Measurements from ENCODE around the gene DNAH8.

The DNAH8 gene

DNA sequence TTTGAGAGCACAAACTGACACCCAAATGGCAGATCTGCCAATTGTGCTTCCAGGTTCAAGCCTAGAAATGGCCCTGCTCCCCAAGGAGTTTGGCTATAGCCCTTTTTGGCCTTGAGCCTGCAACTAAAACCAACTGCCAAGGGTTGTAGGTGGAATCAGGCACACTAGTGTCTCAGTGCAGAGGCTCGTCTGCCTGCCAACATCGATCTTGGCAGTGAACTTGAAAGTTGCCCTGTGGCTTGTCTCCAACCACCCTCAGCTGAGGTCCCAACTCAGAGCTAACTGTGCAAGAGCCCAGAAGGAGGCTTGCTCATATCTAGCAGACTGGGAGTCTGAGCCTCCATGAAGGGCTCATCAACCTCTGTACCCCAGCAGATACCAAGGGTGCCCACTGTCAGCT, 240.8 kb downstream of the DNAH8 start:
- no peak for DNase-seq (ENCODE audit: low read depth in 2 of 2, low spot score in 1 of 2)

DNA sequence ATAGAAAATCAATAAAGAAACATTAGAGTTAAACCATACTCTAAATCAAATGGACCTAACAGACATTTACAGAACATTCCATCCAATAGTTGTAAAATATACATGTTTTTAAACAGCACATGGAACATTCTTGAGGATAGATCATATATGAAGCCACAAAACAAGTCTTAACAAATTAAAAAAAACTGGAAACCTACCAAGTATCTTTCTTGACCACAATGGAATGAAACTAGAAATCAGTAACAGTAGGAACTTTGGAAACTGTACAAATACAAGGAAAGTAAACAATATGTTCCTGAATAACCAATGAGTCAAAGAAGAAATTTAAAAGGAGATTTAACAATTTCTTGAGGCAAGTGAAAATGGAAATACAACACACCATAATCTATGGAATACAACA, 242.3 kb downstream of the DNAH8 start:
- DNase-seq (ENCODE audit: low read depth in 2 of 2, low spot score in 1 of 2): no peak

DNA sequence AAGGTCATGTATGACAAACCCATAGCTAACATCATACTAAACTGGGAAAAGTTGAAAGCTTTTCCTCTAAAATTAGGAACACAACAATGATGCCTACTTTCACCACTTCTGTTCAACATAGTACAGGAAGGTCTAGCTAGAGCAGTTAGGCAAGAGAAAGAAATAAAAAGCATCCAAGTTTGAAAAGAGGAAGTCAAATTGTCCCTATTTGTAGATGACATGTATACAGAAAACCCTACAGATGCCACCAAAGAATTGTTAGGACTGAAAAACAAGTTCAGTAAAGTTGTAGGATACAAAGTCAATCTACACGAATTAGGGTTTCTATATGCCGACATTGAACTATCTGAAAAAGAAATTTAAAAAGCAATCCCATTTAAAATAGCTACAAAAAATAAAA, 244.0 kb downstream of the DNAH8 start:
- DNase-seq (ENCODE audit: low read depth in 2 of 2, low spot score in 1 of 2): no peak

DNA sequence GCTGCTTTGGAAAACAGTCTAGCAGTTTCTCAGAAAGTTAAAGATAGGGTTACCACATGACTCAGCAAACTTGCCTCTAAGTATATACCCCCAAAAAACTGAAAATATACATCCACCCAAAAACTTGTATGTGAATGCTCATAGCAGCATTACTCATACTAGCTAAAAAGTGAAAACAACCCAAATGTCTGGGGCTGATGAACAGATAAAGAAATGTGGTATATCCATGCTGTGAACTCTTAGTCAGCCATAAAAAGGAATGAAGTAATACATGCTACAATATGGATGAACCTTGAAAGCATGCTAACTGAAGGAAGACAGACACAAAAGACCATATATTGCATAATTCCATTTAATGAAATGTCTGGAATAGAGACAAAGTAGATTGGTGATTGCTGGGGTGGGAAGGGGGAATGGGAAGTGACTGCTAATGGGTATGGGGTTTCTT, 253.6 kb downstream of the DNAH8 start:
- DNase-seq (ENCODE audit: low read depth in 2 of 2, low spot score in 1 of 2): no peak

DNA sequence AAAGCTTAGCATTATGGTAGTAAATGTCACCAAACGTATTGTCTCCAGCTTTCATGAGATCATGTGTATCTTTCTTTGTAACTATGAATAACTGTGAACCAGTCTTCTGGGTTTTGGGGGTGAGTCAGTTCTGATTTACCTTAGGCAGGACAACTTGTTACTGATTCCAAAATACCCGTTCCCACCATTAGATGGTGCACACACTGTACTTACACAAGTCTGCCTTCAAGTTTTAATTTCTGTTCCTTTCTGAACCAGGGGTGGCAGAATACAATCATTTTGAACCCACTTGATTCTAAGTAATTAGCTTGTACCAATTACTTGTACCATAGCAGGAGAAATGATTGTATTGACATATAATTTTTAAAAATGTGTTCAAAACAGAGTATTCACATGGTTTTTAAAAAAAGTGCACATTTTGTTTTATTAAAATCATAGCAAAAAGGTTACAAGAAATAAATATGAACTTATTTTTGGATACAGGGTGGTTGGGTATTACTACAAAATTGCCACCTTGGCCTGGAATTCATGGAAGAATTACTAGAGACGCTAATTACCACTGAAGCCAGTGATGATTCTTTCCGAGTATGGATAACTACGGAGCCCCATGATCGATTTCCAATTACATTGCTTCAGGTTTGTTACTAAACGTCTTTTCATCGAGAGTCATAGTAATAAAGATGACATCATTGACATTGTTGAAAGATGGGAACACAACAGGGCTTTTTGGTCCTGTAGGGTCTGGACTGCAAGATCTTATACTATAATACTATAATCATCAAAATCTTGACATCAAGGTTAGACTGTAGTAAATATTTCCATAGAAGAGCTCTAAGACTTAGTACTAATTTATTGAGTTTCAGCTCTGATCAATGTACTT, 258.3 kb downstream of the DNAH8 start:
- DNase-seq (ENCODE audit: low read depth in 2 of 2, low spot score in 1 of 2): no peak

DNA sequence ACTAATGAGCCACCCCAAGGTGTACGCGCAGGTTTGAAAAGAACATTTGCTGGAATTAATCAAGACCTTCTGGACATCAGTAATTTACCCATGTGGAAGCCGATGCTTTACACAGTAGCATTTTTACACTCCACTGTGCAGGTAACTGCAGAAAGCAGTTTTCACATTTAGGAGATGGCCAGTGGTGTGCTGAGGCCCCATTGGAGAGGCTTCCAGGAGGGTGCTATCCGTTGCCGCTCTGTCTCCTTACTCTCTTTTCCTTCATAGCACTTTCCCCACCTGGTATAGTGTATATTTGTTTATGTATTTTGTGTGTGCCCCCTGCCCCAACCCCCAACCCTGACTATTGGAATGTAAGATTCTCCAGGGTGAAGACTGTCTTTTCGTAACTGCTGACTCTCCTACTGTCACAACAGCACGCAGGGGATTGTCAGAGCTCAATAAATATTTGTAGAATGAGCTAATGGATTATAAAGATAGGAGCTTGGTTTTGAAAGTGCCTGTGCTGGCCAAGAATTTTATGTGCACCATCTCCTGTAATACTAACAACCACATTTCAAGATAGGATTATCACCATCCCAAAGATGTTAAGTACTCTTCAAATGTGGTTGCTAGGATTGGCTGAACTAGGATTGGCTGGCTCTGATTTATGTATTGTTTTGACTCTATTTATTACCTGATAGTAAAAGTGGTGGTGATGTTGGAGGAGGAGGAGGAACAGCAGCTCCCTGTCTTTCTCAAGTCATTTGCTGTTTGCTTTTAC, 259.5 kb downstream of the DNAH8 start:
- DNase-seq (ENCODE audit: low read depth in 2 of 2, low spot score in 1 of 2): no peak

DNA sequence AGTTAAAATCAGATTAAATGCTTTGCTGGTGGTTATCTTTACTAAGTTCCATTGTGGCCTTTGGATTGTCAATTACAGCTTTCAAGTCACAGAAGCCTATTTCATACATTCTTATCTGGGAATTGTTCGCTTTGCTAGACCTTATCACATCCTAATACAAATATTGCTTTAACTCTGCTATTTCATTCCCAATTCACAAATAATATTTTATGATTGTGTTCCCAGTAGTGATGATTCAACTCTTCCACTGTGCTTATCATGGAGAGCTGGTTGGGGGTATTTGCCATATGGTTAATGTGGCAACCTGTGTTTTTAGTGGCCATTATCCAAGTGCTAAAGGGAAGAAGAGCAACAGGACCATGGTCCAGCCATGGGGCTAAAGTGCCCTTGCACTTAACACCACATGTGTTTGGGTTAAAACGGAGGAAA, 260.5 kb downstream of the DNAH8 start:
- no peak for DNase-seq (ENCODE audit: low read depth in 2 of 2, low spot score in 1 of 2)

DNA sequence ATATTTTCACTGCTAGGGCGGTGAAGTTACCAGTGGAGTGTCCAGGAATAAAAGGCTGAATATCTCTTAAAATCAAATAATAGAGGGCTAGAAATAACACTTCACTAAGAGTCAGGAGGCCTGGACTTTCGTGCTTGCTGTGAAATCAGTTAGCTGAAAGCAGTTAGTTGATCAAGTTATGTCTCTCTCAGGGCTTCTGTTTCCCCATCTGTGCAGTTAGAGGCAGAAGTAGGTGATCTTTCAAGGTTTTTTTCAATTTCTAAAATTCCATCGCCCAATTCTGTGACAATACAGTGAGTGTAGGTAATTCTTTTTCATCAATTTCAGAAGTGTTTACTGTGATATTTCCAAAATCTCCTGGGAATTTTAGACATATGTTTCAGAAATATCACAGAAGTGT, 260.9 kb downstream of the DNAH8 start:
- no peak for DNase-seq (ENCODE audit: low read depth in 2 of 2, low spot score in 1 of 2)

DNA sequence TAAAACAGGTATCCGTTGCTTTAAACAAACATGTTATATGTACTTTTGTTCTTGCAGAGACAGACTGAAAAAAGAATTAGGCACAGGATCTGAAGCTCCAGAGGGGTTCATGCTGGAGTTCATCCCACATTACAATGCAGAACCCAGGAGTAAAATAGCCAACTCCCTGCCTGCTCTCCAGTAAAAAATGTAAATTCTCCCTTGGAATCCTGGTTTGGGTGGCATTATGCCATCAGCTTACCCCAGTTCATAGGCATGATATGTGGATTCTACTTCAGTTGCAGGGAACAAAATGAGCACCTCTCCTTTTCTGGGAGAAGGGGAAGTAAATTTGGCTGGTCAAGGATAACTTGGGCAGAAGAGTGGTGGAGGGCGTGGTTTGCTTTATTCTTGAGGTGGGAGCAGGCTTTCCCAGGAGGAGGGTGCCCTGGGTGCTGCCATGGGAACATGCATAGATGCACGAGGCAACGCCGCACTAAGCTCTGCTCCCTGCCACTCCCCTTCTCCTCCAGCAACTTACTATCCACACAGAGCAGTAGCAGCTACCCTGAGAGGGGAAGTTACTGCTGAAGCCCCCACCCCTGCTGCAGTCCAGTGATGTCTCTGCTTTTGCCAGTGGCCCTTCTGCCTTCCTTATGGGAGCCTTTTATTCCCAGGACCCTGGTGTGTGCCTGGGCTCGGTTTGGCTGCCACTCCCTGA, 261.8 kb downstream of the DNAH8 start:
- no peak for DNase-seq (ENCODE audit: low read depth in 2 of 2, low spot score in 1 of 2)

DNA sequence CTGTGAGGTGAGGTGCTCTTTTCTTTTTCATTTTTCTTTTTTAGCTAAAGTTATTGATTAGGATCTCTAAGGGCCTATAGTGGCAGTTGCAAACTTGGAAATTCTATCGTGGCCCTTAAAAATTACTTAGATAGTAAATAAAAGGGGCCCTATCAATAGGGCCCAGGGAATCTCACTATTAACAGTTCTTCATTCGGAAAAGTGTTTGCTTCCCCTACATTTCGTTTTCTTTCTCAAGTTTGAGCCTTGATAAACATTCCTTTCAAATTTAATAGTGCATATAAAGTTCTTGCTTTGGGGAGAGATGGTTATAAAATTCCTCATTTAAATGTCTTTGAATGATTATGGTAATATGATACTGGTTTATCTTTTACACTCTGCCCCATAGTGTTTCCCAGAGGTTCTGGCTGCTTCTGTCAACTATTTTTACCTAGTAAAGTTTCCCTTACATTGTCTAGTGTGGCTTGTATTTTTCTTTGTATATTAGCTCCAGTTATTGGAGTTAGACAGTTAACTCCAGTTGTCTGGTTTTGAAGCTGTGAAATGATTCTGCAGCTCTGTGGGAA, 263.1 kb downstream of the DNAH8 start:
- DNase-seq (ENCODE audit: low read depth in 2 of 2, low spot score in 1 of 2): no peak

DNA sequence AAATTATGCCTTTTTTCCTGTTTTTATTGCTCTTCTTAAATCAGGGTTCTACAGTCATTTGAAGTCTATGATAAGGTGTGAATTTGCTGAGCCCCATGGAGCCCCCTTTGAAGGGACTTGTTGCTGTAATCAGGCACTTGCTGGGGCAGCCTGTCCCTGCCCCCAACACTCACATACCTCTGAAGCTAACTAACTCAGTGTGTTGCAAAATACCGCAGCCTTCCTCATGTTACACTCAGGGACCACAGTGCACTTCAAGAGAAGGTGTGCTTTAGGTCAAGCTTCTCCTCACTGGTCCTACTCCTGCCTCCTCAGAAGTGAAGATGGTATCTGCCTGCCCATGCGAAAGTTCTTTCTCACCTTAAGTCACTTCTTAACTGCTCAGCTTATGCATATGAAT, 267.4 kb downstream of the DNAH8 start:
- DNase-seq (ENCODE audit: low read depth in 2 of 2, low spot score in 1 of 2): no peak

DNA sequence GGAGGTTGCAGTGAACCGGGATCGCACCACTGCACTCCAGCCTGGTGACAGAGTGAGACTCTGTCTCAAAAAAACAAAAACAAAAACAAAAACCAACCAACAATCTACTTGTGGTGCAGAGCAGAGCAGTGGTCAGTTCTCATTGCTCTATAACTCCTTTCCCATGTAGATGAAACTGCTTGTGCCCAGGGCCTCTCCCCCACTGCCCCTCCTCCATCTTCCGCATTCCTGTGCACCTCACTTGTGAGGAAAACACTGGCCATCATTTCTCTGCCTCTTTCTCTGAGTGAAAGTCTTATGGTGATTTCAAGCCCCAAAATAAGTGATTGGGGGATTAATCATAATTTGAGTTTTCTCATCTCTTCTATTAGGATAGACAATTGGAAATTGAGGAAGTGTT, 269.6 kb downstream of the DNAH8 start:
- no peak for DNase-seq (ENCODE audit: low read depth in 2 of 2, low spot score in 1 of 2)

DNA sequence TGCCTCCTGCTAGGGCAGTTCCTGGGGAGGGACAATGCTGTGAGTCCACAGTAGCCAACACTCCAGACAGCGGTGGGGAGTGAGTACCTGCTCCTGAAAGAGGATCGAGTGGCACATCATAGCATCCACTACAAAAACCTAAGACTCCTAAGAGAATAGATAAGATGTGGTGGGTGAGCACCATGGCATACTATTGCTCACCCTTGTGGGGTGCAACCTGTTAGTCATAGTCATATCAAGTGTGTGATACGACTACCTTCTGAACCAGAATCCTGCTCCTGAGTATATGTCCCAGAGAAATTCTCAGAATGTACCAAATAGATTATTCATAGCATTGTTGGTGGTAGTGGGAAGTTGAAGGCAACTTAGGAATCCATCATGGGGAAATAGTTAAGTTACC, 270.7 kb downstream of the DNAH8 start:
- DNase-seq (ENCODE audit: low read depth in 2 of 2, low spot score in 1 of 2): no peak

DNA sequence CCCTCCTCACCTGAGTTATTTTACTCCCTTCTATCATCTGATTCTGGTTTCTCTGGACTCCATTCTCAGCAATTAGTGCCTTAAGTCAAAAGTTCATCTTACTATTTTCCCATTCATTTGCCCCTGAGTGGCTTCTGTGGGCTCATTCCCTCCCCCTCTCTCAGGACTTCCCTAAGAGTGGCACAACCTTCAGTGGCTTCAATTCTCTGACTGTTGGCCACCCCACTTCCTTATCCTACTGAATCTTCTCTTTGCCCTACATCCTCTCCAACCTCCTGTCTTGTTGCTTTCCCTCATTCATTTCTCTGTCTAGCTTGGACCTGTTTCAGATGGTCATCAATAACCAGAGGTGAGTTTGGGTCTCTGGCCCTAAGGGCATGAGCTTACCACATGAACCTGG, 272.4 kb downstream of the DNAH8 start:
- no peak for DNase-seq (ENCODE audit: low read depth in 2 of 2, low spot score in 1 of 2)

DNA sequence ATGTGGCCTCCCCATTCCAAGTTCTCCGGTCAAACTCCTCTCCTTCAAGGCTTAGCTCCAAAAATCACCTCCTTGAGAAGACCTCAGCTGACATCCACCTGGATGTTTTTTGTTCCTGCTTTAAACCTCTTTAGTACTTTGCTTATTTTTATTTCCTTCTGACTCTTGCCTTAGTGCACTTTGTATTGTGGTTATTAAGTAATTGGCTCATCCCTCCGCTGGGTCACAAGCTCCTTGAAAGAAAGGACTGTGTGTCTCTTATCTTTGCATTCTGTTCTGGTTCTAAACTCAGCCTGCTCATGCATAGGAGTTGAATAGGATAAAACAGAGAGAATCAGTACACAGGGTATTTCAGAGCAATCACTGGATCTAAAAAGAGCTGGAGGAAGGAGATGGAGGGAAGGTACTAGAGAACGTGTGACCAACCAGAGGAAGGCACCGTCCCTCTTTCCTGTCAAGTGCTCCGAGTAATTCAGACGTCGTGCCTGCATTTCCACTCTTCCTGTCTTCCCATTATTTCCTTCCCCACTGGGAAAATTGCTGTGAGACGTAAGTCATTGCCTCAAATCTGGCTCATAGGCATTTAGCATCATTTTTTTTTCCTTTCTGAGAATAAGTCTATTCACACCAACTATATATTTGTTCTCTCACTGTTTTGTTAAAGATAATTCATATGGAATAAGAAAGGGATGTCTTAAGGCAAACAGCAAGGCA, 273.8 kb downstream of the DNAH8 start:
- DNase-seq (ENCODE audit: low read depth in 2 of 2, low spot score in 1 of 2): no peak

DNA sequence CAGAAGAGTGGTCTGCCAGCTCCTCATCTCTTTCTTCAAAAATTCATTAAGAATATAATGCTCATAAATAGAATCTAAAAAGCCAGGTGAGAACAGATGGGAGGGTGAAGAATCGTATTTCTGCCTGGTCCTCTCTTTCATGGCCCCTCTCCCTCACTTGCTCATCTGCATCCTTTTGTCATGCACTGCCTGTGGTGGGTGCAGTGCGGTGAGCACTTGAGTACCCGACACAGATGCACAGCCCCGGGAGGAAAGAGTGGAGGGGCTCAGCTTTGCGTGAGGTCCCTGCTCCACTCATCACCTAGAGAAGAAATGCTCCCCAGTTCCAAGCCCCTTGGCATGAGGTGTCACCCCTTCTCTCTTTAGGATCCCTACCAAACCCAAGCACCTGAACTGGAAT, 275.4 kb downstream of the DNAH8 start:
- DNase-seq (ENCODE audit: low read depth in 2 of 2, low spot score in 1 of 2): no peak

DNA sequence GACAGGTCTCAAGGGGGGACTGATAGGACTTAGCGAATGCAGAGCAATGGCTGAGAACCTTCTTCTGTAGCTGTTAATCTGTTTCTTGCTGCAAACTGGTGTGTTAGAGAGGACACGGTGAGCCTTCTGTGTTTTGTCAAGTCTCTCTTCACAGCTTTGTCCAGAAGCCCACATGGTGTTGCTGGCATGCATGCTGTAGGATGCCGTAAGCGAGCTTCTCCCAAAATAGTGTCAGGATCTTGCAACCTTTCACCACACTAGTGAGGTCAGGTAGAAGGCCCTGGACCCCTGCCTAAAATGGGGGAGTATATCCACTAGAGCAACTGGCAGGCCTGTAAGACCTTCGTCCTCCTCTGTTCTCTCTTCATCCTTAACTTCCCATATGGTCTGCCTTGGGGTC, 281.6 kb downstream of the DNAH8 start:
- no peak for DNase-seq (ENCODE audit: low read depth in 2 of 2, low spot score in 1 of 2)

DNA sequence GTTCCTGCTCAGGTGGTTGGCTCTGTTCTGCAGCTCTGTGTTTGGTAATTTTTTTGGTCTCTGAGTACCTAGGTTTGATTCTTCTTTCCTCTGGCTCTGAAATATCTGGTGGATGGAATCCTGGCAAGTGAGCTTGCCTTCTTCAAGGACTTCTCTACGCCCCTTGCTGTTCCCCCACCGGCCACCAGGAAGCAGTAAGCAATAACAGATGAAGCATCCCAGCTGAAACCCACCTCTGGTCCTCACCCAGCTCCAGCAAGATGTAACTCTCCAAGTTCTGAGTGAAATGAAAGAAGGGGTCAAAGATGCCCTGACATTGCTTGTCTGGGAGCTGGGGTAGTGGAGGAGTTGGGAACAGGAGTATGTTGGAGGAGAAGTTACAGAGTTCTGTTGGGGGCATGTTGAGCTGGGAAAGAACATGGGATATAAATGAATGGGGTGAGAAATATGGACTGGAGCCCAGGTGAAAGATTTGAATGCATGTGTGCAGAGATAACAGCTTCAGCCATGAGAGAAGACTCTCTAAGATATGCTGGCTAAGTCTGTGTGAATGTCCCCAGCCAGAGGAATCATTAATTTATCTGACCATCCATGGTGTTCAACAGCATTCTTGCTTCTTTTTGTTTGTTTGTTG, 282.1 kb downstream of the DNAH8 start:
- DNase-seq (ENCODE audit: low read depth in 2 of 2, low spot score in 1 of 2): no peak

DNA sequence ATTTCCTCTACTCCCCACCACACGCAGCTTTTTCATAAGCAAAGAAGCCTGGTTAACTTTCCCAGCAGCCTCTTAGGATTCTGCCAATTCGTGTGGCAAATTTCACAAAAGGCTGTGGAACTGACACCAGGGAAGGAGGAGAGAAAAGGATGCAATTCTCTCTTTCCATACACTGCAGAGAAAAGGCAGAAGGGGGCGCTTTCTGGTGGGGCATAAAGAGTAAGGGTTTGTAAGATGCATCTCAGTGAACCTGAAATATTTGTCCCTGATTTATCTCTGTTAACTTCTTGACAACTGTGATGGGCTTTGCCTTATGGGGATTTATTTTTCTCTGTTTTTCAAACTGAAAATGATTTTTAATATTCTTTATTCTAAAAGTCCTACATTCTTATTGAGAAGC, 288.0 kb downstream of the DNAH8 start:
- DNase-seq (ENCODE audit: low read depth in 2 of 2, low spot score in 1 of 2): no peak

DNA sequence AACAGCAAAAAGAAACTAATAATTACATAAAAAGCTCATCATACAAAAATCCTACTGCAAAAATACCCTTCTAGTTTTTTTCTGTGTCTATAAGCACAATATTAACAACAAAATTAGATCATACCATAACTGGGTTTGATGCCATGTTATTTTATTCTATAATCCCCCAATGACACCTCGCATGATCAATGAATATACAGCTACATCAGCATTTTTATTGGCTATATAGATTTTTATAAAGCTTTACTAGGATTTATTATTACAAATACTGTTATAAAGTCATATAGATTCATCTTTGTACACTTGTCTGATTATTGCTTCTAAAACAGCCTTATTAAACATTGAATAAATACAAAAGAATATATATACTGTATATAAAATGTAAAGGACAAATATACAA, 288.4 kb downstream of the DNAH8 start:
- DNase-seq (ENCODE audit: low read depth in 2 of 2, low spot score in 1 of 2): no peak

Measured in stimulated activated CD8-positive, alpha-beta memory T cell treated with anti-CD3 and anti-CD28 coated beads, Interleukin-4, amount 100 ng/mL, for 1 hour (primary cell).